SKM-1 (cell line): Measurements from ENCODE around the gene CTNNA2.

Source experiments
- DNase-seq: peaks from one replicate; lab custom pipeline; 2025; ENCODE audit not compliant: unreplicated experiment; lab: John Stamatoyannopoulos, UW

Gene CTNNA2

DNA sequence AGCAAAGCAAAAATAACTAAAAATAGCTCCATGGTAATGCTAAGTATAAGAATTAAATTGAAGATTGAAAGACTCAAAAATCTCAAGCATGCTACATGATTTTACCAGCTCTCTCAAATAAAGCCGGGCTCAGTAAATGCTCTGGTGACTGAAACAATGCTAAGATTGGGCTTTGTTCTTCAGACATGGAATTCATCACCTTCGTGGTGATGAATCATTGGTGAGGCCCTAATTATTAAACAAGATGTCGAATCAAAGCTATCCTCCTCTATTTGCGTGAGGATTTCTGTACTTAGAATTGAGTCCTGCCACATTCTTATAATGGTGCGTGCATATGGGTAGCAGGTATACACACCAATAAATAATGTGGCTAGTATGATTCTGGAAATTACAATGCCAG, 850.5 kb downstream of the CTNNA2 start:
- no peak for DNase-seq

DNA sequence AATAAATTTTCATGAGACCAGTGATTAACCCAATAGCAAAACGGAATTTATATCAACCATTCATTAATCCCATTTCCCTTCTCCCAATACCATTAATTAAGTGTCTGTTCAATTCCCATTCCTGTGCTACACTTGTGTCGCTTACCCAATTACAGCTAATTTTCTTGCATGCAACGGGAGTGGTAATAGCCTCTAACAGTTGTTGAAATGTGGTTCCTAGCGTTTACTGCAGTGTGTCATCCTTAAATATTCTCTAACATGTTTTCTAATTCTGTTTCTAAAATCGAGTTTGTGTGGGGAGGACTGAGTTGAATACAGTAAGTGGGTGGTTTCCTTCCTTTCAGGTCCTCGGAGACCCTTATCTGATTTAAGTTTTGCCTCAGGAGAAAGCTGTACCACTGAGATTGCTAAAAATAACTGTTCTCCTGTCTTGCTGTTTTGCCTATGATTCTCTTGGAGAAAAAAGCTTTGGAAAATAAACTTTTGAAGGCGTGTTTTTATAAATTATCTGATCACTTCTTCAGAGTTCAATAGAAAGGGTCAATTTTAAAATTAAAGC, 851.0 kb downstream of the CTNNA2 start:
- DNase-seq = no peak

DNA sequence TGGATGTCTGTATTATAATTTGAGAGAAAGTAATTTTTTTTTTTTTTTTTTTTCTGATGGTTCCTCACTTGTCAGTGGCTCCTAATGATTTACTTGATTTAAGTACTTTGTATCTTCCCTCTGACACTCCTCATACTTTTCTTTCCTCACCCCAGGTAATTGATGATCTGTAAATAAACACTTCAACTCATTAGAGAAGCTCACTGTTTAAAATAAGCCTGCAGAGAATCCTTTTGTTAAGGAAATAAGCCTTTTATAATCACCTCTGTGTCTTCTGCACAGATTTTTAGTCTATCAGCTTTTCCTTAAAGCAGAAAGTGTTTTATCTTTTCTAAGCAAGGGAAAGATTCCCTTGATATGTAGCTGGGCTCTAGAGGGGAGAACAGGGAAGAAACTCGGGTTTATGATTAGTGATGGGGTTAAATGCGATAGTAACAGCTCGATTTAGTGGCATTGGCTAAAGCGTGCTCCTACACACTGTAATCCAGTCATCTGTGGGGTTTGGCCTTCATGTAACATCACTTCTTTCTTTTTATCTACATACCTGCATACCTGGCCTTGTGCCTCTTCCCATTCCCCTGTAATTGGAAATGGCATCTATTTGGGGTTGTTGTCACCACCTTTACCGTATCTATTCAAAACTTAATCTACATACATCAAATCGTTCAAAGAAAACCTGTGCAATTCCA, 851.8 kb downstream of the CTNNA2 start:
- no peak for DNase-seq

DNA sequence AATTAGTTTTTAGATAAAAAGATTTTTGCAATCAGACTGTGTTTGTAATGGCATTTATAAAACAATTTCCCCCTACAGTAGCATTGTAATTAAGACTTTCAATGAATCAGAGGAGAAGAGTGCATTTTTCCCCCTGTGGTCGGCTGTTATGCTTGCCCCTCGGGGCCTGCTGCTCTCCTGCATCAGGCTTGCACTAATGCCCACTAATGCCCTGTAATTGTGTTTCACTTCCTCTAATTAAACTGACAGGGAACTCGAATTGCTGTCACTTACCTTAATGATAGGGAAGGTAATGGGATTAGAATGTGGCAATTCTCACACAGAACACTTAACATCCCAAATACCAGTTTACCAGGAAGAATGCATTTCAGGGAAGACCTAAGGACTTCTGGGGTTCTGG, 852.9 kb downstream of the CTNNA2 start:
- no peak for DNase-seq

DNA sequence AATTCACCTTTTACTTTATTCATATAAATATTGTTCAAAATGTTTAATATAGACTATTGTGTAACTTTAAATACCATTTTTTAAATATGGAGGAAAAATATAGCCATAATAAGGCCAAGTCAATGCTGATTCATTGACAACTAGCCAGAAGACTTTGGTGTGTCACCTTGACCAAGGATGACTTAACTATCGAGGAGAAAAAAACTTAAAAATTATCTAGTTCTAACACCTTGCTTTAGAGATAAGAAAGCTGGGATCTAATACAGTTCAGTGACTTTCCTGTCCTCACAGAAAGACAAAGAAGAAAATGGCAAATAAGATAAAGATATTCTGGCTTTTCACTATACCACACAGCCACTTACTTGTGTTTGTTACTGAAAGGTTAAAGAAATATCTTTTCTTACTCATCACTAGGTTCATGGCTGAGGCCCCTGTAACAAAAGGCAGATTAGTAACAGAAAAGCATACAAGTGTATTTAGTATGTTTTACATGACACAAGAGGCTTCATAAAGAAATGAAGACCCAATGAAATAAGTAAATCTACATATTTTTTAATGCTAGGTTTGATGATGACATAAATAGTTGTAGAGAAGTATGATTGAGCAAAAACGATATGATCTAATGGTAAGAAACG, 857.6 kb downstream of the CTNNA2 start:
- no peak for DNase-seq

DNA sequence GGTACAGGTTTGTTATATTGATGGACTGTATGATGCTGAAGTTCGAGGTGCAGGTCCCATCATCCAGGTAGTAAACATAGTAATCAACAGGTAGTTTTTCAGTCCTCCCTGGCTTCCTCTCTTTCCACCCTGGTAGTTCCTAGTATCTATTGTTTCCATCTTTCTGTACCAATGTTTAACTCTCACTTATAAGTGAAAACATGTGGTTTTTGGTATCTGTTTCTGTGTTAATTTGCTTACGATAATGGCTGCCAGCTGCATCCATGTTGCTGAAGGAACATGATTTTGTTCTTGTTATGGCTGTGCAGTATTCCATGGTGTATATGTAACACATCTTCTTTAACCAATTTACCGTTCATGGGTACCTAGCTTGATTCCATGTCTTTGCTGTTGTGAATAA, 861.3 kb downstream of the CTNNA2 start:
- no peak for DNase-seq

DNA sequence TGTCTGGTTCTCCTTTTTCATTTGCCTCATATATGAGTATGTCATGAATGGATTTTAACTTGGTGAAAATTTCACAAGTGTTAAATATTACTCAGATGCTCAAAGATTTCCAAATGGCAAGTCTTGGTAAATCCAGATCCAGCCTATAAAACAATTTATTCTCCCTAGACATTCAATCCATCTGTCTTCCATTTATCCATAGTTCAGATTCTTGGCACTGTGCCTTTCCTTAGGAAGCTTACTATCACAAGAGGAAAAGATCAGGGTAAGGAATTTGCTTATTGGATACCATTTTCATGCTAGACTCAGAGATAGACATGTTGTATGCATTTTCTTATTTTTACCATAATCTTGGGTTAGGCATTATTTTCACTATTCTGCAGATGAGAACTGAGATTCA, 864.2 kb downstream of the CTNNA2 start:
- DNase-seq = no peak

DNA sequence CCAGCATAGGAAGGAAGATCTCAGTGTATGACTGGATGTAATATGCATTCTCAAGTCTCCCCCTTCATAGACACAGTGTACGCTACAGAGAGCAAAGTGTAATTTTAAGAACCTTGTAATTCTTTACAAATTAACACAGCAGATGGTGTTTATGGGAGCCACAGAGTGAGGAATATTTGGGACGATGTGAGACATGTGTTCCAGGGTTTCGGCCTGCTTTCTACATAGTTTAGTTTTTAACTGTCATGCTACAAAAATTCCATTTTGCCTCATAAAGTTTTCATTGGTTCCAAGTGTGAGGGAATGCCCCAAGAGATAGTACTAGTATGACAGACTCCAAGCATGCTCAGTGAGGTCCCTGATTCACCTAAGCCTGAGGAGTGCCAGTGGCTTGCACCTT, 867.9 kb downstream of the CTNNA2 start:
- no peak for DNase-seq

DNA sequence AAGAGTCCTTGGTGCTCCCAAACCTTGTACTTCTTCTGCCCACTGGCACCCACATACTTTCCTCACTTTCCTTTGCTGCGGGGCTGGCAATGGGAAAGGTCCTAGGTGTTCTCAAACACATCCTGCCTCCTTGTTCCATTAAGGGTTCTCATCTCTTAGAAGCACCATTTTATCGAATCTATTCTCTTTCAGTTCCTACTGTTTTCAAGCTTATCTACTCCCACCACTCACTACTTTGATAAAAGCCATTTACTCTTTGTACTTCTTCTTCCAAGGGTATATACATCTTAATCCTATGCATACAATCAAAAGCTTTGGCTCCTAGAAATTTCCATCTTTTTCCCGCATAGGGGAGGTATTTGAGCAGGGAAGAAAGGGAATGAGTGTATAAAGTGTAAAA, 868.8 kb downstream of the CTNNA2 start:
- no peak for DNase-seq

DNA sequence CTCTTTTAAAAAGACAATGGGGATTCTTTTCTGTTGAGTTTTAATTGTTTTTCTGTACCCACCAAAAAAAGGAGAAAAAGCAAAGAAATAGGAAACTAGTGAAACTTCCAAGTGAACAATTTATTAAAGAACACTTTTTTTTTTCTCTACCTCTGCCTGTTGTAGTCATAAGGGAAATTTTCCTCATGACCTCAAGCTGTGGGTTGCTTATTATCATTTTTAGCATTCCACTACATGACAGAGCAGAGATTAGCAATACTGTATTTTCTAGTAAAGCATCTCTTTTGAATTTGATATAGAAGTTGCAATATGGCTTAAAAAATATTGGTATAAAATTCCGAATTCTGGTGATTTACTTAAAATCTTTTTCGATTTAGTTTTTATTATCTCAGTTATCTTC, 879.6 kb downstream of the CTNNA2 start:
- no peak for DNase-seq

DNA sequence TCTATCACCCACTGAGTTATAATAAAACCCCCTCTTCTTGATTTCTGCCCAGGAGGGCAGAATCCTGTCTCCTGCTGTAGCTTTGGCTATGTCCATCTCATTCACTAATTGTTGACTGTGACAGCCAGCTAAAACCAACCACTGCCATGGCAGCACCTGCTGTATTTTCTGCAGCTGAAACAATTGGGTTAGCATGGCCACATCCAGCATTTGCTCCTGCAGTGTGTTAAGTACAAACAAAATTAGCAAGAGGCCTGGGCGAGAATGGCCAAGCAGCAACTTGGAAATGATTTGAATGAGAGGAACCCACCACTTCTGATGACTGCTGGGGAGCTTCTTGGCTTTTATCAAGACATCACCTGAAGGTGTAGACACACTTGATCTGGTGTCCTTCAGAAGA, 881.1 kb downstream of the CTNNA2 start:
- DNase-seq = no peak

DNA sequence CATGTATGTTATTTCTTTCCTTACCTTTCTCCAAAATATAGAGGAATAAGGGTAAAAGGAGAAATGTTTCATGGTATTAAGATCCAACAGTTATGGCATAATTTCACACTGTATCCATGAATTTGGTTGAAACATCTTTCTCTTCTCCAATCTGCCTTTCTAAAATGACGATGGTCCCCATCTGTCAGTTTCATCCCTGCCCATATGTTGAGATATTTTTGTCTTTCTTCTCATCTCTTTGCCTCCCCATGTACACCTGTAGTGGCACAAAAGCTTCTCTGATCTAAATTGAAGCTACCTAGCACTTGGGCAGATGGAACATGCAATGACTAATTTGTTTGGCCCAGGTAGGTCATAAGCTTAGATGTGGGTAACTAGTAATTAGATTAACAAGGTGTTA, 882.4 kb downstream of the CTNNA2 start:
- no peak for DNase-seq

DNA sequence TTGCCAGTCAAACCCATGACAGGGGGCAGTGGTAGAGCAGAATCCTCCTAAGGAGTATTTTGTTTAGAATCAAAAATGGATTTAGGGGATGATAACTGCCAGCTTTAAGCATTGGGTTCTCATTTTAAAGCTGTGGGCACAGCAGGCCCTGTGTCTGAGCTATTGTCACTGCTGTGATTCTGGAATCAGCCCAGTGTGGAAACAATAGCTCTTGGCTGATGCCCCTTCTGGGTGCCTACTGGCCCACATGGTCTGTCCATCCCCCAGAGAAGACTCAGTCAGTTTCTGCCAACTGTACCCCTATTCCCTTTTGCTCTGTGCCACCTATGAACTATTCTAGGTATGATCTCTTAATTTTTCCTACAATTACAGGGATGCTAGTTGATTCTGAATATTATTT, 883.4 kb downstream of the CTNNA2 start:
- DNase-seq = no peak

DNA sequence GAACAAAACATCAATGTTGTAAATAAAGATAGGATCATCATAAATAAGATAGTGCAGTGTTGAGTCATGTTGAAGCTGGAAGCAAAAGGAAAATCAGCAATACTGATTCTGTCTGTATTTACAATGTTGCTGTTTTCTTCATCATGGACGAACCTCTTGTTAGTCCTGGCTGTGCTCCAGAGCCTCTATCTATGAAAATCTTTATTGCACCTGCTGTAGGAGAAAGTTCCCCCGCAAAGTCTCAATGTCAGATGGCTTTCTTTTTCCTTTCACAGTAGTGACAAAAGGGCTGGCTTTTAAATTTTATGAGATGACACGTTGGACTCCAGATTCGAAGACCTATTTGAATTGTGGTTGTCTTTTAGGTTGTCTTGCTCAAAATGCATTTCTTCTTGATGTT, 890.2 kb downstream of the CTNNA2 start:
- no peak for DNase-seq

DNA sequence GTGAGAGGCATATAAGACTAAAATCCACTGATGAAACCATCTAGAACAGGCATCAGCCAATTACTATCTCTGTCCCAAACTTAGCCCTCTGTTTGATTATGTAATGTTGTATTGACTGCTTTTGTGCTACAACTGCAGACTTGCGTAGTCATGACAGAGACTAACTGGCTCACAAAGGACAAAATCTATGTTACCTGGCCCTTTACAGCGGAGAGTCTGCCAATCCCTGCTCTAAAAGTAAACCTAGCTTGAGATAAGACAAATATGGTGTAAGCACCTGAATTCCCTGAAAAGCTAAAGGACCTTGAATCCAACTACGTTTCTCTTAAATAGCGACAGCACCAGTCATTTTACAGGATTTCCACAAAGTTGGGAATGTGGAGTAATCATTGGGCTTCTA, 894.5 kb downstream of the CTNNA2 start:
- no peak for DNase-seq

DNA sequence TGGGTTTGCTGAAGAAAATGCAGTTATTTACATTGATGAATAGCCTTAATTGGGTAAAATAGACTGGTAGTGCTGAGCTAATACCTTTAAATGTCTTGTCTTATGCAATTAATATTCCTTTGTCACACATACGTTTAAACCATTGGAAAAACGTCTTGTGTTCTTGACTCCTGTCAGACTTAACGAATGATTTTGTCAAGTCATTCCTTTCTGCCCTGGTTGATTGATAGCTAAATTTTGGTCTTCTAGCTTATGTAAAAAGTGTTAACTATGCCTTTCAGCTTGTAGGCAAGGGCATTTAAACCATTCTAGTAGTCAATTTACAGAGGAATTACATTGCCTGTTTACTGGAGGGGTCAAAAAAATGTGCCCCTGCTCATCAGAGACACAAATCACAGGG, 897.5 kb downstream of the CTNNA2 start:
- no peak for DNase-seq

DNA sequence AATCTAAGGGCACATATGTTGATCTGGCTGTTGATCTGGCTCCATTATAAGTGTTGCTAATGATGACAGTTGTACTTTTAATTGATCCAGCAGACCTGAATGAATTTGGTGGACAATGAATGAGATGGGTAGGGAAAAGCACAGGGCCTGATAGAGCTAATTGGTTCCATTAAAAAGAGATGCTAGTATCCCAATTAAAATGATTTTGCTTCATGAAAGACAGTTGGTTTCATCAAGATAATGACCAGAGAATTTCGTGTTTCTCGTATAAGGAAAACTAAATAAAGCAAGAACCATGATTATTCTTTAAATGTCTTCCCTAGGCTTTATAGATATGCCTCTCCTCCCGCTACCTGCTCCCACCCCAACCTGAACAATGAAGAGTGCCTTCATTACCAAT, 900.3 kb downstream of the CTNNA2 start:
- DNase-seq = no peak

DNA sequence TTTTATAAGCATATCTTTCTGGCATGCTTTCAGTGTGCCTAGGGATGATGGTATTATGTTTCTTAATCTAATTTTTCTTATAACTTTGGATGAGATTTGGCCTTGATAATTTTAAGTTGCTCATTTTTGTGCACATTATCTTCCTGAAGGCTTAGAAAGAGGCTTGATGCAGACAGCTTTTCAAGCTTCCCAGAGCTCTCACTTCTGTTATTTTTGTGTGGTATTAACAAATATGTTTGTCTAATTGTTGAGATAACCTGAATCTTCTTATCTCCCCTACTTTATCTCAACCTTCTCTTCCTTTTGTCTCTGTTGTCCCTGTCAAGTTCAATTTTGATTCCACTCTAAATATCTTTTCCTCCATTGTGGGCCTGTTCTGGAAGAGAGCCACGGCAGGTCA, 904.9 kb downstream of the CTNNA2 start:
- DNase-seq = no peak

DNA sequence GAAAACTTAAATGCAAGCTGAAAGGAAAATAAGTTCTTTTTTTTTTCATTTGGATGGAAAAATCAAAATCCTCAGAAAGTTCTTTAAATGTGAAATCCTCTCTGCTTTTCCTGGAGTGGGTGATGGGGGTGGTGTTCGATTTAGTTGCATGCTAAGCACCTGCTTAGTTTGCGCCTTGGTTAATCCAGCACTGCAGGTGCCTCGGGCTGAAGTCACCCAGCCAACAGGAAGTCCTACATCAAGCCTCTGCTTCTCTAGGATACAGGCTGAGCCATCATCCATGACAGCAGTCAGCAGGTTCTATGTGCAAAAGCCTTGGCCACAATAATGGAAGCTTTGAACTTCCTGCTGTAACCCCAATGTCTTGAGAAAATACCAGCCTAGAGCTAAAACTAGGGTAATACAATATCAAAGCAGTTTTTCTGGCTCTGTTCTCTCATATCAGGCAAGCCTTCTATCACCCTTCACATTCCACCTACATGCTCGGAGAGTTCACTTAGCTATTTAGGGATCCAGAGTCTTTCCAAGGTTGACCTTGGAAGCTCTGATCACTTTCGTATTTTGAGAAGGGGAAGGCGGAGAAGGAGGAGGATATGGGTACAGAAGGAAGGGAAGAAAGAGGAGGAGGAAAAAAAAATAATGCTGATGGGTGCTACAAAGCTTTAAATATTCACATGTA, 907.8 kb downstream of the CTNNA2 start:
- DNase-seq = no peak

DNA sequence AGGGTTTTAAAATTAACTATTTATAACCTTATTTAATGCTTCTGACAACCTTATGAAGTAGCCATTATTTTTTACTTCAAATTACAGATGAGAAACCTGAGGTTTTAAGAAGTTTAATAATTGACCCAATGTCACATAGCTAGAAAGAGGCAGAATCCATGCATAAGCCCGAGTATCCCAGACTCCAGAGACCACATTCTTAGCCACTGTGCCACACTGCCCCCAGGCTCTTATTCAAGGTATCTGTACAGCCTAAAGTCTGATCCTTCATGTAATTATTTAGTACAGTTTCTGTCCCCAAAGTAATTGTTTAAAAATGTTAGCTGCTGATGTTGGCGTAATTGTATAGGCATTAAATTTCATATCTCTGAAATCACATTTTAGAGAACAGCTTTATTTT, 916.4 kb downstream of the CTNNA2 start:
- no peak for DNase-seq

DNA sequence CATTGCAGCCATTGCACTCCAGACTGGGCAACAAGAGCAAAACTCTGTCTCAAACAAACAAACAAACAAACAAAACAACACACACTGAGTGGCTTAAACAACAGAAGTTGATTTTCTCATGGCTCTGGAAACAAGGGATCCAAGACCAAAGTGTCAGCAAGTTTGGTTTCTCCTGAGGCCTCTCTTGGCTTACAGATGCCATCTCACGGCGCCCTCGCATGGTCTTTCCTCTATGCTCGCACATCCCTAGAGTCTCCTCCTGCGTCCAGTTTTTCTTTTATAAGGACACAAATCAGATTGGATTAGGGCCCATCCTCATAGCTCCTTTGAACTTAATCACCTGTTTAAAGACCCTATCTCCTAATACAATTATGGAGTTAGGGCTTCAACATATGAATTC, 925.1 kb downstream of the CTNNA2 start:
- DNase-seq = no peak

DNA sequence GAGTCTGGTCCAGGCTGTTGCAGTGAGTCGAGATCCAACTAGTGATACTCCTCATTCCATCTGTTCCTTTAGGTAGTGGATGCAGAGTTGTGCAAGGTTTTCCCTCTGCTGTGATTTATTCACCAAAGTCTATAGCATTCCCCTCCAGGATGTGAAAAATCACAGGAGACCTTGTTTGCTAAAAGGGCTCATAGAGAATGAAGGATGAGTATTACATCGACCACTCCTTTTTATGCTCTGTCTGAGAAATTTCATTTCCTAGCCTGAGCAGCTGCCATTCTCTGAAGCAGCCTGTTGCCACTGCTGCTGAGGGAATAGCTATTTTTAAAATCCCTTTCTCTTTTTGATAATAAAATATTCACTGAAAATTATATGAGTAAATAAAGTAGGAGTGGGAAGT, 925.8 kb downstream of the CTNNA2 start:
- no peak for DNase-seq
